Left lung (tissue), 10 donors: ENCODE results near the gene STK11. TPM values are rescaled to one million over a fixed set of nuclear protein-coding genes. Genes with fewer than 3 reads are reported as not detected.

ENCODE experiments used
- ATAC-seq: fragments of 200-7000 bp; cut with Tn5 transposase; one replicate; pipeline ENCODE4 v1.9.1; 2020; ENCODE audit warnings: moderate library complexity
- DNase-seq, 4 donors: peaks; one replicate each; pipeline ENCODE4 v3.0.0-alpha.2; 2013 to 2020
- H3K27ac ChIP-seq, 2 donors: fragments of 200-600 bp; sonication (generic) in 1 of 2; one replicate each; pipeline versions ENCODE4 v1.5.0 to v1.8.0; 2020 to 2021
- H3K27me3 ChIP-seq, 2 donors: fragments of 200-600 bp; sonication (generic) in 1 of 2; one replicate each; pipeline versions ENCODE4 v1.5.0 to v1.8.0; 2020 to 2021
- H3K36me3 ChIP-seq, 2 donors: fragments of 200-600 bp; sonication (generic) in 1 of 2; one replicate each; pipeline versions ENCODE4 v1.5.0 to v1.8.0; 2020 to 2021
- H3K4me1 ChIP-seq, 2 donors: fragments of 200-600 bp; one replicate each; pipeline ENCODE4 v1.8.0; 2021
- H3K4me3 ChIP-seq, 2 donors: fragments of 200-600 bp; sonication (generic) in 1 of 2; one replicate each; pipeline versions ENCODE4 v1.5.0 to v1.8.0; 2020 to 2021; ENCODE audit warnings: mild to moderate bottlenecking in 1 of 2
- H3K9me3 ChIP-seq, 2 donors: fragments of 200-600 bp; sonication (generic) in 1 of 2; one replicate each; pipeline versions ENCODE4 v1.5.0 to v1.8.0; 2020 to 2021
- CTCF ChIP-seq, 2 donors: fragments of 200-600 bp; sonication (generic) in 1 of 2; IDR thresholded peaks; one replicate each; pipeline versions ENCODE4 v1.5.0 to v1.8.0; 2021; ENCODE audit warnings: antibody characterized with exemption in 2 of 2
- intact Hi-C, 2 donors: fragments of 100-400 bp; cut with DNase I; formaldehyde crosslinking; loops; one replicate each; pipeline versions ENCODE4 v1.11.2 to v1.14.2; 2022
- polyA plus RNA-seq, 6 donors: library from polyadenylated mRNA; unstranded; fragments of 120-200 nt; gene quantifications; one replicate each; pipeline ENCODE4 v1.2.1, GENCODE V29; 2013; ENCODE audit not compliant: insufficient read length in 6 of 6
- total RNA-seq, 2 donors: library from RNA; stranded (reverse); fragmentation: NEBNext Ultra II Directional; extraction: Animal tissue kit (Norgen Biotek cat#: 25700); gene quantifications; one replicate each; pipeline ENCODE4 v1.2.1, GENCODE V29; 2021
- donor health status: DM: no; HTN: yes; CAD: no.
- donor health status: DM: no; HTN: no; CAD: no.

STK11 gene
- total and polyA plus RNA-seq, 8 donors, result 42.6 to 58.4 (median 51.1) TPM

- Histone ChIP-seq H3K27me3 (no peaks in the 10 kb centered on the region), H3K4me1 (peaks cover 49 to 91% of the 10 kb centered on the region in 2 donors), H3K9me3 (no peaks in the 10 kb centered on the region), H3K36me3 (peaks cover 9 to 58% of the 10 kb centered on the region in 2 donors), H3K27ac (peak overlapping the region; percentile 19 to 99), H3K4me3 (no peak overlapping the region)
- no peak for TF ChIP-seq CTCF (IDR thresholded peaks at IDR 0.05)
- no peak for ATAC-seq
- intact Hi-C loops, result no loop called here
- DNase-seq, result no peak
Measured at GRCh38 chr19:1256646-1257474, 51.3 kb downstream of the STK11 start.

GRCh38 chr19:1257475-1258162, 52.0 kb downstream of the STK11 start:
- H3K27ac ChIP-seq, result peak overlapping the region; percentile 93 to 99
- DNase-seq (peak in 1 of 4 donors; percentile 79), ATAC-seq (no peak)
- H3K4me3 ChIP-seq, result peak overlapping the region in 1 of 2 donors; percentile 68
- H3K27me3 ChIP-seq, result no peaks in the 10 kb centered on the region
- no peak for TF ChIP-seq CTCF (IDR thresholded peaks at IDR 0.05)
- peaks cover 9 to 56% of the 10 kb centered on the region in 2 donors for H3K36me3 ChIP-seq
- H3K4me1 ChIP-seq, result peaks cover 57 to 94% of the 10 kb centered on the region in 2 donors
- H3K9me3 ChIP-seq, result no peaks in the 10 kb centered on the region
- intact Hi-C loops, result no loop called here

- ATAC-seq (no peak), DNase-seq (no peak)
- Histone ChIP-seq H3K9me3 (no peaks in the 10 kb centered on the region), H3K4me1 (peaks cover 60 to 99% of the 10 kb centered on the region in 2 donors), H3K36me3 (peaks cover 9 to 56% of the 10 kb centered on the region in 2 donors), H3K4me3 (peak overlapping the region in 1 of 2 donors; percentile 68), H3K27me3 (no peaks in the 10 kb centered on the region), H3K27ac (peak overlapping the region; percentile 93 to 99)
- intact Hi-C loops, result no loop called here
- TF ChIP-seq CTCF (IDR thresholded peaks at IDR 0.05), result no peak
Measured at GRCh38 chr19:1258163-1258492, 52.5 kb downstream of the STK11 start.

- H3K27ac ChIP-seq, result peak overlapping the region; percentile 93 to 99
- TF ChIP-seq CTCF (IDR thresholded peaks at IDR 0.05), result no peak
- H3K36me3 ChIP-seq, result peaks cover 9 to 51% of the 10 kb centered on the region in 2 donors
- no peaks in the 10 kb centered on the region for H3K9me3 ChIP-seq
- H3K27me3 ChIP-seq, result no peaks in the 10 kb centered on the region
- intact Hi-C loops, result no loop called here
- ATAC-seq (no peak), DNase-seq (no peak)
- H3K4me3 ChIP-seq, result peak overlapping the region in 1 of 2 donors; percentile 68
- peaks cover 55 to 99% of the 10 kb centered on the region in 2 donors for H3K4me1 ChIP-seq
Measured at GRCh38 chr19:1258707-1259205, 53.2 kb downstream of the STK11 start.
